Stimulated activated CD8-positive, alpha-beta memory T cell treated with anti-CD3 and anti-CD28 coated beads, Interleukin-15, amount 100 ng/mL, for 1 hour (primary cell): Measurements from ENCODE around the gene UGP2.

Experiments
- DNase-seq: peaks from one replicate; pipeline ENCODE4 v3.0.0-alpha.2; 2020; ENCODE audit warnings: low read depth

The UGP2 gene

DNA sequence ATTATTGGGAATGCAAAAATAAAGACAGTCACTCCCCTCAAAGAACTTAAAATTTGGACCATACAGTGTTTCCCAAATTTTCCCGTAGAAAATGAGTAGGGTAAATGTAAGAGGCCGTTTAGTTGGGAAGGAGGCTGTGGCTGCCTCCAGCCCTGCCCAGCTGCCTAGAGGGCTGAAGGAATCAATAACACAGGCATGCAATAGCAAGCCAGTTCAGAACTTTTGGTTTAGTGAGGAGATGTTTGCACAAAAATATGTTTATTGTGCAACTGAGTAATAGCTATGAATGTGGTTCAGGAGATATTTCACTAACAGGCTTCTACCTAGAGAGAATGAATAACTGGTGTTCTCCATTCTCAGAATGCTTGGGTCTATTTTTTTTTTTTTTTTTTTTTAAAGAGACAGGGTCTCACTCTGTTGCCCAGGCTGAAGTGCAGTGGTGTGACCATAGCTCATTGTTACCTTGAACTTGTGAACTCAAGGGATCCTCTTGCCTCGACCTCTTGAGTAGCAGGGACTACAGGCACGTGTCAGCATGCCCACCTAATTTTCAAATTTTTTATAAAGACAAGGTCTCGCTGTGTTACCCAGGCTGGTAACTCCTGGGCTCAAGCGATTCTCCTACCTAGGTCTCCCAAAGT is 23.6 kb downstream of the UGP2 start:
- no peak for DNase-seq

DNA sequence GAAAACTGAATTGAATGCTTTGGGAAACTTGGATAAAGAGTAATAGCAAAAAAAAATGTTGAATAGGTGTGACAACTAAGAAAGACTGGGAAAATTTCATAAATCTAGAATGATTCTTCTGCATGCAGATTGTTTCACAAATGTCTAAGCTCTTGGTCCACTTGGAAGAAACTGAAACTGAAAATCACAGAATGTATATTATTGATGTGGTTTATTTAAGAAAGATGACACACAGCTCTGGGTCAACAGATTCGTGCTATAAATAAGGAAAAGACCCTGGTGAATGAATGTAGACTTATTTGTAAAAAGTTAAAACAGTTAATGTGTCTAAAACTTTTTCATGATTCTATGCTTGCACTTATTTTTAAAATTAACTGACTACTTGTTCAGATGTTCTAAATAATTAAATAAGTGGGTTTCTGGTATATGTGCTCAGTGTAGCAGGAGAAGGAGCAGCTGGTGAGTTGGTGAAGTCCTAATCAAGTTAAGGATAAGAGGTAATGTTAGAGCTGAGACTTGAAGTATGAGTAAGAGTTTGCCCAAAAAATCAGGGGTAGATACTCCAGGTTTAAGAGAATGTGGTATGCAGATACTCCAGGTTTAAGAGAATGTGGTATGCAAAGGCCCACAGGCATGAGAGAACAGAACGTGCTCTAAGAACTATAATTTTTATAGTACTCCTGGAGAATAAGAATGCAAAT is 24.5 kb downstream of the UGP2 start:
- no peak for DNase-seq

DNA sequence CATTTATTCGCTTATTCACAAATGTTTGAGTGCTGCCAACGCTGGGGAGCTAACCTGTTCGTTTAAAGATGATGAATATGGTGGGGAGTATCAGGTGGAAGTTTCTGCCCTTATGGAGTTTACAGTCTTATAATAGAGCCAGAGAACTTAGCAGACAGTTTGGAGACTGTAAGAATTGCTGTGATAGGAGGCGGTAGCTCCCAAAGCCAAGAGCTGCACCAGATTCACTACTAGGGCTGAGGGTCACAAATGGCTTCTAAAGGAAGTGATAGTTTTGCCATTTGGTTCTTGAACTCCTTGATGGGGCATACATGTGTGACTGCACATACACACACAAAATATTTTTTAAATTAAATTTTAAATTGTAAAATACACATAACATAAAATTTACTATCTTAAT is 29.0 kb downstream of the UGP2 start:
- DNase-seq: no peak

DNA sequence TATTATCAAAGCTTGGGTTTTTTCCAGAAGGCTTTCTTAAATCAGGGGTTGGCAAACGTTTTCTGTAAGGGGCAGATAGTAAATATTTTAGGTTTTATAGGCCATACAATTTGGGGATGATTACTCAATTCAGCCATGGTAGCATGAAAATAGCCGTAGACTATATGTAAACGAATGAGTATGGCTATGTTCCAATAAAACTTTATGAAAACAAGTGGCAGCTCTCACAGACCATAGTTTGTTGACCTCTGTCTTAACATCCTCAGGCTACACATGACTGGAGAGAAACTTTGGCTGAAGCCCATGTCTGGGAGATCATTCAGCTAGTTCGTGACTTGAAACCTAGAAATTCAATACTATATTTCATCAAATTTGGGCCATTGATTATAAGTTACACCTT is 30.2 kb downstream of the UGP2 start:
- no peak for DNase-seq

DNA sequence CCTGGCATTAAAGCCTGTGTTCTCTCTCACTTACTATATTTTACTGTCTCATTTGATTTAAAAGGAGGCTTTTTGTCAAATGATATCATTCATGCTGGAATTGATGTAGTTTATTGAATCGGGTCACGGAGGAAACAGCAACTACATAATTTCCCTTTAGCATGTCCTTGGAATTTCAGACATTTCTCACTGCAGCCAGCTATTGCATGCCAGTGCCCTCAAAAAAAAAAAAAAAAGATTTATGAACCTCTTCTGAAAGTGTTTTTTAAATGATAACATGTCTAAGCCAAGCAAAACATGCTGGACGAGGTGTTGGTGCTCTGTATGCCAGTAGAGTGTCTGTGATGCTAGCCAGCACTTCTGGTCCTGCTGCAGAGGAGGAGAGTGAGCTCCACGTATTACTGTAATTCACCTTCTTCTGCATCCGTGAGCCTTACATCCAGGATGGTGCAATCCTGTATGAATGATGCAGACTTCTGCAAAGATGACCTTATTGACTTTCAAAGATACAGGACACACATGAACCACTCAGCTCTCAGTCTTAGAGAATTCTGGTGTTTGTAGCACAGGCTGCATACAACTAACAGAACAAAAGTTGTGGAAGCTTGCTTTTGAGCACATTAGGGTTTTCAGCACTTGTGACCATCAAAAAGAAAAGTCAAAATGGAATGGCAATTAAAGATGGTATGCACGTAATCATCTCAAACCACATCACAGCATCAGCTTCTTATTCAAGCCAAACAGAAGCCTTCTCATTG is 31.1 kb downstream of the UGP2 start:
- no peak for DNase-seq

DNA sequence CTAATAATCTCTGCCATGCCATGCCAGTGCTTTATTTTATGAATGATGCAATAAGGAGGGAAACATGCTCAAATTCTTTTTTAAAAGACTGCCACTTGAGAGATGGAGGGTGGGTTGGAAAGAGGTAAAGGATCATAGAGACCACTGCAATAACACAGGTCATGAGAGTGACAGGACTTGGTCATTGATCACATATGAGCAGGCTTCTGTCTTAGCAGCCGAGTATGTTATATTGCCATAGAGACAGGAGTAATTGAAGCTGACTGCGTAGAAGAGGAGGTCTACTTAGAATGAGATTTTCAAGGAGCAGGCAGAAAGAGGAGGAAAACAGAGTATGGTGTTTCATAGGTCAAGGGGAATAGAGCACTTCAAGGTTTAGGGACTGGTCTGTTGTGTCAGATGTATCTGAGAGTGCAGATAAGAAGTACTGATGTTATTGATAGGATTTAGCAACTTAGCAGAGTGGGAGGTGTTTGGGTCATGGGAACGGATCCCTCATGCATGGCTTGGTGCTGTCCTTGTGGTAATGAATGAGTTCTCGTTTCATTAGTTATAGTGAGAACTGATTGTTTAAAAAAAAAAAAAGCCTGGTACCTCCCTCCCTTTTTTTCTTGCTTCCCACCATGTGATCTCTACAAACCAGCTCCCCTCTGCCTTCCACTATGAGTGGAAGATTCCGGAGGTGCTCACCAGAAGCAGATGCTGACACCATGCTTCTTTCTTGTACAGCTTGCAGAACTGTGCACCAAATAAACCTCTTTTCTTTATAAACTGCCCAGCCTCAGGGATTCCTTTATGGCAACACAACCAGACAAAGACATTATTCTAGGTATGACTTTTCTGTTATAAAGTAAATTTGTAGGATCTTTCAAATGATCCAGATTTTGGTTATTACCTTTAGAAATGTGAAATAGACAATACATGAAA is 32.8 kb downstream of the UGP2 start:
- DNase-seq: no peak

DNA sequence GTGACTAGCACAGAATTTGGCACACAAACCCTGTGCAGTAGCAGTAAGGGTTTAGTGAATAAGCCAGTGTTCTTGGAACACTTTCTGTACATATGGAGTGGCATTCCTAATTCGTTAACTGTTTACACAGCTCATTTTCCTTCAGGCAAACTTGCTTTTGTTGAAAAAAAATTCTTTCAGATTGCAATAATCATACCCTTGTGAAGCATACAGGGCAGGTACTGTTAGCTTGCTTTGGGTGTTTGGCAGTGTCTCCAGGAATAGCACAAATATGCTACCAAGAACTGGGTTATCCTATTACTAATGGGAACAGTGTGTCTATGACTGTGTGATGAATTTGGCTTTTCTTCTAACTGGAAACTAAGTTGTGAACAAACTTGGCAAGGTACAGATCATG is 33.4 kb downstream of the UGP2 start:
- DNase-seq: no peak

DNA sequence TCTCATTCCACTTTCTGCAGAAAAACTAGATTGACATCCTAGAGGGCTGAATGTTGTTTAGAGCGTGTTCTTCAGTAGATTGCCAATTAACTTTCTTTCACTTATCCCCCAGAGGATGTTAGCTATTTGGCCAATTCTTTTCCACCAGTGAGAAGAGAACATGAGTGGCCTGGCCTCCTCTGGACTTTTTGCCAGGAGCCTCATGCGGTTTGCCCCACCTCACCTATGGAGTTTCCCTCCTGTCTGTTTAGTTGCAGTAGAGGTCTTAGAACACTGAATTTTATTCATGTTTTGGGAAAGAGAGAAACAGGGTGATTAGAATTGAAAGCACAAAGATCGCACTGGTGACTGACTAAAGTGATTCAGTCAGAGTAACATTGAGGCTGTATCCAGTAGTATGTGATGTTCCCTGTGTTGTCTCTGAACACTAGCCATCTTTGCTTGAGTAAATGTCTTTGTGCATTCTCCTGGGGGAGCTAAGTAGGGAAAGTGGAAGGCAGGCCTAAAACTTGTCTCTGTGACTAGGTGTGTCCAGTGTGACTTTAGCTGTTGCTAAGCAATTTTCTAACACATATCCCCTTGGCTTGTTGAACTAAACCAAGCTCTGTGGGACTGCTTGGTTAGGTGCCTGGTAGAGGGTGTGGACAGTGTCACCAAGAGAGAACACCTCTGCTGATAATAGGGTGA is 34.0 kb downstream of the UGP2 start:
- DNase-seq: no peak

DNA sequence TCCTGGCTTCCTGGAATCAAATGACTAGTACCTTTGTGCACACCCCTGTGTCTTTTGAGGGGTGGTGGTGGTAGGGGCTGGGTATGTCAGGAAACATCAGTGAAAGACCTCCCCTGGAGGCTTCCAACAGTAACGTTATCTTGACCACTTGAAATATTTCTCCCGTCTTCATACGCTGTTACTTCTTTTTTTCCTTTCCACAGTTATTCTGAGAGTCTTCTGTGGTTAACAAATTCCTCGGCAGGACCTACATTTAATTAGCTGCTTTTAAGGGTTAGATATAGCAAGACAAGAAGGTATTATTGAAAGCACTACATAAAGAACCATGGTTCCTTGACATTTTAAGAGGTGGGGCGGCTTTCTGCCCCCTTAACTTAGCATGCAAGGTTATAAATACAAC is 34.6 kb downstream of the UGP2 start:
- no peak for DNase-seq

DNA sequence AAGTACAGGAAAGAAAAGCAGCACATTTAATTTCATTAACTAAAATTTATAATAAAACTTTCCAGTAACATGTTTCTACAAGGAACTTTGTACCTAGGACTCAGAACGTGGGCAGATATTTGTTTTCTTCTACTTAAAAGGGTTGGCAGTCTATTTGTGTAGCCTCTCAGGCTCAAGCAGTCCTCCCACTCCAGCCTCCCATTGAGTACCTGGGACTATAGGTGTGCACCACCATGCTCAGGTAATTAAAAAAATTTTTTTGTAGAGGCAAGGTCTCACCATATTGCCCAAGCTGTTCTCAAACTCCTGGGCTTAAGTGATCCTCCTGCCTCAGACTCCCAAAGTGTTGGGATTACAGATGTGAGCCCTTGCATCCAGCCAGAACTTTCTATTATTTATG is 36.8 kb downstream of the UGP2 start:
- no peak for DNase-seq

DNA sequence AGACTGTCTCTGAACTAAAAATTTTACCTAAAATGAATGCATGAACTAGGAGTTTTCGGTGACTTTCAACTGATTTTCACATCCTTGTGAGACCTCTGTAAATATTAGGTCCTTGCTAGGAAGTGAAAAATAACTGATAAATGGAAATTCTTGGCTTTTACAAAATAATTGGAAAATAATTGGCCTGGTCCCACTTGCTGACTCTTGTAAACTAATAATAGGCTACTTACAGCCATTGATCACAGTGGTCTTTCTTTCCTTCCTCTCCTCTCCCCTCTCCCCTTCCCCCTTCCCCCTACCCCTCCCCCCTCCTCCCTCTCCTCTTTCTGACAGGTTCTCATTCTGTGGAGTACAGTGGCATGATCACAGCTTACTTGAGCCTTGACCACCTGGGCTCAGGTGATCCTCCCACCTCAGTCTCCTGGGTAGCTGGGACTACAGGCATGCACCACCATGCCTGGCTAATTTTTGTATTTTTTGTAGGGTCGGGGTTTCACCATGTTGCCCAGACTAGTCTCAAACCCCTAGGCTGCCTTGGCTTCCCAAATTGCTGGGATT is 38.3 kb downstream of the UGP2 start:
- no peak for DNase-seq

DNA sequence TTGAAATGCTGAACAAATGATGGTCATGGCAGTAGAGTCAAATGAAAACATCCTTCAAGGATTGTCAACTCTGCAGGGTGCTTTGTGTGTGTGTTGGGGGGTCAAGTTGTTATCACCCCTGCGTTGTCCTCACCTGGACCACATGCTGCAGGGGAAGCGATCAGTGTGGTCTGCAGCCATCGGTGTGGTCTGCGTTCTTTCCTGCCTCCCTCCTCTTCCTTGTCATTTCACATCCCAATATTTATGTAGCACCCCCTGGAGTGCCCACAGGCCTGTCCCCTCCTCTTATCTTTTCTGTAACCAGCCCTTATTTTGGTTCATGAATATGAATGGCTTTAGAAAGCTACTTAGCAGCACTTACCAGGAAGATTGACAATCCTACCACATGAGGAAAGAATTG is 38.9 kb downstream of the UGP2 start:
- DNase-seq: no peak

DNA sequence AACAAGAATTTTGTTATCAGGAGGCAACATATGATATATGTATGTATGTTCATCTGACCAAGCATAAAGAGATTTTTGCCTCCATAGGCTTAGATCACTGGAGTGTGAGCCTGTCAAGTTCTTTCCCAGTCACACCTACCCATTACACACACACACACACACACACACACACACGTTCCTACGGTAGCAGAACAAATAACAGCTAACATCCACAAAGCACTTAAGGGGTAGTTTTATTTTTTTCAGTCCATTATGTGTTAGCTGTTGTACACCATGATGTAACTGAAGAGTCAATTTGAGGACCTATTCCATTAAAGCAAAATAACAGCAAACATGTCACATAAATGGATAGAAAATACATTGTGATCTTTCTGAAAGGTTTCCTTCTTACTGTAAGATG is 39.5 kb downstream of the UGP2 start:
- no peak for DNase-seq

DNA sequence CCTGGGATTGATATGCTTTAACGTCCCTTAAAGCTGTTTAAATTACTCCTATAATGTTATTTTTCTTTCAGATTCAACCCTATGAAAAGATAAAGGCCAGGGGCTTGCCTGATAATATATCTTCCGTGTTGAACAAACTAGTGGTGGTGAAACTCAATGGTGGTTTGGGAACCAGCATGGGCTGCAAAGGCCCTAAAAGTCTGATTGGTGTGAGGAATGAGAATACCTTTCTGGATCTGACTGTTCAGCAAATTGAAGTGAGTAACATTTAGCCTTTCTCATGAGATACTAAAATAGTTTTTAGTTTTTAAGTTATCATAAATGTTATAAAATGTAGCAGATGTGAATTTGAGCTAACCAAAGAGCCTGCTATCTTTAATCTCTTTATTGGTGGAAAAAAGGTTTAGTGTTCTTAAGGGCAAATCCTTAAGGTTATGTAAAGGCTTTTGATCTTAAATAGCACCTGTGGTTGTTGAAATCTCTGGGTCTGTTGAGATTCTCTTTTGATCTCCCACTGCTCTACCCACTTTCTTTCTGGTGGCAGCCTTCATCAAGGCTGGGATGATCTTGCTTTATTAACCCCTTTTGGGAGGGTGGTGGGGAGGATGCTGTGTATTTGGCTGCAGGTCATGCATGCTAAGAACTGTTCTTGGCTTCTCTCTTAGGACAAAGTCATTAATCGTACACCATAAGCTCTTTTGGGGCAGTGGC is 40.9 kb downstream of the UGP2 start:
- DNase-seq: no peak

DNA sequence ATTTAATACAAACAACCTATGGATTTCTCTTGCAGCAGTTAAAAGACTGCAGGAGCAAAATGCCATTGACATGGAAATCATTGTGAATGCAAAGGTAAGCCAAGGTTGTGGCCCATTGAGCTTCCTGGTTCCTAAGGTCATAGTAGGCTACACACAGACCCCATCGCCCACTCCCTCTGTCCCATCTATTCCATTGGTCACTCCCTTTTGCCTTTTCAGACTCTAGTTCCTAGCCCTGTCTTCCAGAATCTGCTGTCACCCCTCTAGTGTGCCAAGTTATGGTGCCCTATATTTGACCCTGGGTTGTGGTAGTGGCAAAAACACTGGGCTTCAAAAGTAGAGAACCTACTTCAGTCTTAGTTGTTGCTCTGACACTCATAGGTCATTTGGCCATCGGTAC is 44.7 kb downstream of the UGP2 start:
- no peak for DNase-seq

DNA sequence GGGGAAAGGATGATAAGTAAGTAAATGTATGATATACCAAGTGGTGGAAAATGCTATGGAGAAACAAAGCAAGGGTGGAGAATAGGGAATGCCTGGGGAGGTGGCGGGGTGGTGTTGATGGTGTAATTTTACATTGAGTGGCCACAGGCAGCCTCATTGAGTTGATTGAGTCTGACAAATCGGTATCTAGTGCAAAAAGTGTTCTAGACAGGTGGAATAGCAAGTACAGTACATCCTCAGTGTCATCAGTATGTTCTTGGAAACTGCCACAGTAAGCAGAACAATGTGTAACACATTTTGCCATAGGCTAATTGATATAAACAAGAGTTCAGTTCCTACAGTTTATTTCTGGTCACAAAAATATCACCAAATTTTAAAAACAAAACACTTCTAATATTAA is 46.4 kb downstream of the UGP2 start:
- DNase-seq: no peak

DNA sequence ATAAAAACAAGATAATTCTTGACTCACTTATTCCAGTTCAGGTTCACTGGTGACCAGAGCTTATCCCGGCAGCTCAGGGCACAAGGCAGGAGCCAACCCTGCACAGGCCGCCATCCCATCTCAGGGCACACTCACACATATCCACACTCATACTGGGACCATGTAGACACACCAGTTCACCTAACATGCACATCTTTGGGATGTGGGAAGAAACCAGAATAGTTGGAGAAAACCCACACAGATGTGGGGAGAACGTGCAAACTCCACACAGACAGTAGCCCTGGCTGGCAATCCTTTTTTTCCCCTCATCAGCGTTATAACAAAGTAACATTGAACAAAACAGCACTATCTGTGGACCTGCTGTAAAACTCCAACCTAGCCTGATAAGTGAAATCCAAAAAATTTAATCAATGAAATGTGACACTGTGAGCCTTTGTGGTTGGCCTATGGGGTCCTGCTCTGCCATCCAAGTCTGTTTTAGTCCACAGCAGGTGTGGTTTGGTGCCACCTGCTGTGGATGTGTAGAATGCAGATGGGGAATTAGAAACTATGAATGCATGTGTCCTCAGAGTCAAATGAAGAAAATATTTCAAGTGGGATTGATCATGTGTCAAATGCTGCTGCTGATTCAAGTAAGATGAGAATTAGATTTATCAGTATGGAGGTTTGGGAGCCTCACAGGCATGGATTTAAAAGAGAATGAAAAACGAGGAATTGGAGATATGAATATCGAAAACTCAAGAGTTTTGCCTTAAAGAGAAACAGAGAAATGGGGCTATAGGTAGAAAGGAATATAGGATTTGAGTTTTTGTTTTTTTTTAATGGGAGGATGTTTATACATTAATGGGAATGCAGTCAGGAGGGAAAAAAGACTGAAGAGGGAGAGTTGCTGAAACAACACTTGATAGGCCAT is 47.0 kb downstream of the UGP2 start:
- no peak for DNase-seq

DNA sequence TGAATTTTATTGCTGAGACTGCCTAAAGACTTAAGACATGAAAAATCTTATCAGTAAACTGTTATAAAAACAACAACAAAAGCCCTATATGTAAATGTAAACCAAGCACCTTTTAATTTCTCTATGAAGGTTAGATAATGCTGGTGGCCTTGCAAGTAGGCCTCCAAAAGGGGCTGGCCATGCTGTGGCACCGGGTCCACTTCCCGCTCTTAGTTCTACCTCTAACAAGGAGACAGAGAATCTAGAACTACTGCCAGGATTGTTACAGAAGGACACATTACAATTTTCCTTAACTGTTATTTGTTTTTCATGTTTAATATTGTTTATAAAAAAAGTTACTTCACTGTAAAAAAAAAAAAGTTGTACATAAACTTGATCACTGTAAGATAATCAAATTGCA is 49.0 kb downstream of the UGP2 start:
- no peak for DNase-seq

DNA sequence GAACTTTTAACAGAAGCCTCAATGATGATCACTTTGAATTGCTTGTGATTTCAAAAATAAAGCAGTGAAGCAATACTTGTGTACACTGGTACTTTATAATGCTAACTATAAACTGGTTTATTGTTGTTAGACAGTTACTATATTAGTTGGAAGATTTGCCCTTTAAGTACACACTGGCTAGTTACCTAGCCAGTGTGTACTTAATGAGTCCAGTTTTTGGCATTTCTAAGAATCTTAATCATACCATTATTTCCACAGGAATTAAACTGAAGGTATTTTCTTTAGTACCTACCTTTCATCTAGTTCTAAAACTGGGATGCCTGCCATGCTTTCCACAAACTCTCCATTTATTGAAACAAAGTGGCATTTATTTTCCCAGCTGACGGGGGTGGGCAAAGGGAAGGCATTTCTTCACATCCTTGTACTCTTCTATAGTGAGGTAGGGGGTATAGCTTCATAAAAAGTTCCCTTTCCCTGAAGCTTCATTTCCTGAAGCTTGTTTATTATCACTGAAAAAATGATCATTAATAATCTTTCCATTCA is 49.9 kb downstream of the UGP2 start:
- no peak for DNase-seq
